Heart right ventricle (tissue), 16 donors: Measurements from ENCODE around the gene HAND1. TPM values are rescaled to one million over a fixed set of nuclear protein-coding genes. Genes with fewer than 3 reads are reported as not detected.

Experiments
- ATAC-seq, 8 donors: fragments of 200-7000 bp; cut with Tn5 transposase; one replicate each; pipeline ENCODE4 v1.9.1; 2020; ENCODE audit warnings: mild to moderate bottlenecking in 8 of 8, moderate library complexity in 8 of 8, moderate number of reproducible peaks in 1 of 8
- DNase-seq, 2 donors: peaks; one replicate each; pipeline ENCODE4 v3.0.0-alpha.2; 2020
- H3K27ac ChIP-seq, 10 donors: fragments of 200-600 bp; sonication (generic) in 2 of 10; one replicate each; pipeline versions ENCODE4 v1.5.0 to v1.8.0; 2020 to 2022; ENCODE audit warnings: mild to moderate bottlenecking in 3 of 10
- H3K27me3 ChIP-seq, 7 donors: fragments of 200-600 bp; one replicate each; pipeline ENCODE4 v1.8.0; 2021 to 2022; ENCODE audit warnings: mild to moderate bottlenecking in 2 of 7
- H3K36me3 ChIP-seq, 9 donors: fragments of 200-600 bp; sonication (generic) in 1 of 9; one replicate each; pipeline versions ENCODE4 v1.5.0 to v1.8.0; 2020 to 2022; ENCODE audit warnings: mild to moderate bottlenecking in 2 of 9
- H3K4me1 ChIP-seq, 9 donors: fragments of 200-600 bp; sonication (generic) in 1 of 9; one replicate each; pipeline versions ENCODE4 v1.5.0 to v1.8.0; 2020 to 2022; ENCODE audit warnings: mild to moderate bottlenecking in 4 of 9
- H3K4me3 ChIP-seq, 10 donors: fragments of 200-600 bp; sonication (generic) in 2 of 10; one replicate each; pipeline versions ENCODE4 v1.5.0 to v1.8.0; 2020 to 2022; ENCODE audit warnings: mild to moderate bottlenecking in 7 of 10, moderate library complexity in 2 of 10
- H3K9me3 ChIP-seq, 11 donors: fragments of 200-600 bp in 10 of 11; sonication (generic) in 2 of 11; one replicate each; pipeline versions ENCODE4 v1.5.0 to v1.8.0; 2013 to 2022; ENCODE audit warnings: mild to moderate bottlenecking in 2 of 11, control low read depth in 1 of 11, moderate library complexity in 1 of 11
- CTCF ChIP-seq, 9 donors: fragments of 200-600 bp; sonication (generic) in 2 of 9; IDR thresholded peaks; one replicate each; pipeline versions ENCODE4 v1.5.0 to v1.8.0; 2021 to 2022; ENCODE audit warnings: antibody characterized with exemption in 9 of 9, mild to moderate bottlenecking in 5 of 9, moderate library complexity in 1 of 9
- WGBS, 2 donors: extraction: QIAGEN DNeasy Blood & Tissue Kit; methylation state at CpG; one replicate each; pipeline ENCODE4 v1.1.7; 2013; ENCODE audit warnings: inconsistent platforms in 1 of 2; 5-methylcytosine and 5-hydroxymethylcytosine counted together
- intact Hi-C, 10 donors: fragments of 100-400 bp; cut with DNase I; formaldehyde crosslinking; loops; one replicate each; pipeline versions ENCODE4 v1.11.1 to v1.14.2; 2022
- polyA plus RNA-seq, 2 donors: library from polyadenylated mRNA; stranded (reverse); fragments of 200-250 nt; gene quantifications; one replicate each; pipeline ENCODE4 v1.2.3, GENCODE V29; 2013
- total RNA-seq, 10 donors: library from RNA; stranded (reverse); fragmentation: NEBNext Ultra II Directional in 3 of 10; extraction: Animal tissue kit (Norgen Biotek cat#: 25700) in 3 of 10; gene quantifications; one replicate each; pipeline versions ENCODE4 v1.2.1 to v1.2.4, GENCODE V29; 2021 to 2023
- donor health status: Arrhythmogenic right ventricular cardiomyopathy.
- donor health status: ischemic (EF 13 %, LVEDD 7.1; RV severe dilation, severe dysfunction).
- donor health status: healthy with polysubstance abuse.
- donor health status: DM: no; HTN: yes; CAD: no.
- donor health status: DM: no; HTN: no; CAD: no.
- donor health status: ischemic (EF 25% LVEDD 6.9; RV normal size, moderate dysfunction).
- donor health status: ischemic (EF 25% LVEDD 5.7; RV mildly dilated, moderate dysfunction).
- donor health status: healthy.
- donor health status: DM: yes; HTN: yes; CAD: no.
- donor health status: Ischemic cardiomyopathy.
- donor health status: ischemic (EF 35%, LVEDD 5.7; RV mildly dilated, moderate dysfunction).
- donor health status: nonischemic (EF 11% LVEDD 7.7; RV severe dilation, severe dysfunction).
- donor health status: DM: yes; HTN: yes; CAD: no.
- donor health status: PGD.
- donor health status: ischemic (EF 29% LVEDD 5.4; RV normal size, mild dysfunction).
- donor health status: nonischemic (EF 23%, LVEDD 6.1; RV moderate dilation, normal function).

The HAND1 gene
- total and polyA plus RNA-seq, 12 donors, result 16.8 to 33.0 (median 24.6) TPM

- no peak for TF ChIP-seq CTCF (IDR thresholded peaks at IDR 0.05)
- 0 to 1% methylated on average over 68 of the region's 68 CpGs for WGBS, 2 donors
- peak; percentile 14 to 71 (median 44) for ATAC-seq
- no peaks in the 10 kb centered on the region for H3K36me3 ChIP-seq
- DNase-seq, result peak in 1 of 2 donors; percentile 32
- H3K27me3 ChIP-seq, result peaks cover 36 to 100% (median 100%) of the 10 kb centered on the region in 7 donors
- intact Hi-C loops, result loop anchor here in 1 of 10 donors (10.0 kb wide), 1 partner anchor 377 kb away; the partner anchor contains the start of genes CNOT8 and FAXDC2
- peak overlapping the region; percentile 46 to 65 (median 59) for H3K4me3 ChIP-seq
- peak overlapping the region; percentile 13 to 86 (median 76) for H3K27ac ChIP-seq
- peaks cover 18 to 70% (median 61%) of the 10 kb centered on the region in 9 donors for H3K4me1 ChIP-seq
- H3K9me3 ChIP-seq, result no peaks in the 10 kb centered on the region
Measured at GRCh38 chr5:154477382-154478223, 424 bp downstream of the HAND1 start.

- Histone ChIP-seq H3K27me3 (peaks cover 36 to 100% (median 98%) of the 10 kb centered on the region in 7 donors), H3K27ac (peak overlapping the region in 7 of 10 donors; percentile 71 to 86 (median 79)), H3K9me3 (no peaks in the 10 kb centered on the region), H3K36me3 (no peaks in the 10 kb centered on the region), H3K4me3 (peak overlapping the region; percentile 46 to 65 (median 59)), H3K4me1 (peaks cover 18 to 79% (median 62%) of the 10 kb centered on the region in 9 donors)
- ATAC-seq, result no peak
- no peak for DNase-seq
- intact Hi-C loops, result loop anchor here in 1 of 10 donors (10.0 kb wide), 1 partner anchor 378 kb away; the partner anchor contains the start of genes CNOT8 and FAXDC2
- TF ChIP-seq CTCF (IDR thresholded peaks at IDR 0.05), result no peak
- WGBS, 2 donors, result 3 to 4% methylated on average over 38 of the region's 38 CpGs
Measured at GRCh38 chr5:154476354-154477205, 1.4 kb downstream of the HAND1 start.

GRCh38 chr5:154475591-154476353 lies 2.3 kb downstream of the HAND1 start:
- peaks cover 18 to 86% (median 63%) of the 10 kb centered on the region in 9 donors for H3K4me1 ChIP-seq
- intact Hi-C loops, result loop anchor here in 1 of 10 donors (10.0 kb wide), 1 partner anchor 379 kb away; the partner anchor contains the start of genes CNOT8 and FAXDC2
- ATAC-seq, result no peak
- peak overlapping the region in 6 of 10 donors; percentile 37 to 85 (median 64) for H3K27ac ChIP-seq
- no peak for TF ChIP-seq CTCF (IDR thresholded peaks at IDR 0.05)
- no peaks in the 10 kb centered on the region for H3K36me3 ChIP-seq
- H3K9me3 ChIP-seq, result no peaks in the 10 kb centered on the region
- 8 to 15% methylated on average over 46 of the region's 46 CpGs for WGBS, 2 donors
- H3K27me3 ChIP-seq, result peaks cover 29 to 100% (median 98%) of the 10 kb centered on the region in 7 donors
- H3K4me3 ChIP-seq, result peak overlapping the region; percentile 4 to 65 (median 59)
- no peak for DNase-seq
